Adipocyte (in vitro differentiated cells): ENCODE data around the gene MORN2.

ENCODE experiments used
- DNase-seq: peaks from one replicate; pipeline ENCODE4 v3.0.0-alpha.2; 2015; ENCODE audit warnings: low read depth
- H3K27me3 ChIP-seq: replicated peaks from 2 replicates; pipeline ENCODE4 v1.7.0; 2013; ENCODE audit warnings: mild to moderate bottlenecking, low read length, moderate library complexity; ENCODE audit not compliant: control insufficient read depth, insufficient read depth
- H3K36me3 ChIP-seq: 2 replicates; pipeline ENCODE4 v1.7.0; 2013; ENCODE audit warnings: low read length, mild to moderate bottlenecking, moderate library complexity; ENCODE audit not compliant: control insufficient read depth, insufficient read depth, severe bottlenecking
- H3K4me1 ChIP-seq: 2 replicates; pipeline ENCODE4 v1.7.0; 2013; ENCODE audit warnings: mild to moderate bottlenecking, low read length, moderate library complexity; ENCODE audit not compliant: control insufficient read depth, insufficient read depth
- H3K4me3 ChIP-seq: 2 replicates; pipeline ENCODE4 v1.7.0; 2013; ENCODE audit warnings: mild to moderate bottlenecking, low read length, moderate library complexity
- H3K9ac ChIP-seq: 2 replicates; pipeline ENCODE4 v1.7.0; 2013; ENCODE audit warnings: mild to moderate bottlenecking, low read length, moderate library complexity
- H3K9me3 ChIP-seq: 2 replicates; pipeline ENCODE4 v1.7.0; 2013; ENCODE audit warnings: mild to moderate bottlenecking, low read length, moderate library complexity; ENCODE audit not compliant: control insufficient read depth

The MORN2 gene

DNA sequence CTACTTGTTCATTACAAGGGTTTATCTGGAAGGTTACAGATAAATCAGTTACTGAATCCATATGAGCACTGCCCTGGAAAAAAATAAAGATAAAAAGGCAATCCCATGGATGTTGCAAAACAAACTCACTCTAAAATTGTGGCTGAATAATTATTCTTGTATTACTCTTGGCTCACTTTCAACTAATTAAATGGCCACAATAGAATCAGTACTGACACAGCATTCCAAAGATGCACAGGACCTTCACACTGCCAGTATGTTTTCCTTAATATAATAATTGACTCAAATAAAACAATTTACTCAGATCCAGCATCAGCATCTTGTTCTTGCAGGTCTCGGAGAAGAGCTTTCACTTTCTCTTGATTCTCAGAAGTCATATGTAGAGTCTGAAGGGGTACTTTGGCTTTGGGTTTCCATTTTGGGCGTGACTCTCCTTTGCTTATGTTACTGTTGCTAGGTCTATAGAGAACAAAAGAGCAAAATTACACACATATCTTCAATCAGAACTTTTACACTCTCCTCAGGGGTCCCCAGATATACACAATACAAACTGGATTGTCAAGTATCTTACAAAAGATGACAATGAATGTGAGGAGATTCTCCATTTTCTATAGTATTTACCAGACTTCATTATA, 12.6 kb upstream of the MORN2 start:
- no peak overlapping the region for H3K4me3 ChIP-seq
- no peak for DNase-seq
- no peak overlapping the region for H3K9ac ChIP-seq
- H3K27me3 ChIP-seq: no peaks in the 10 kb centered on the region
- no peaks in the 10 kb centered on the region for H3K4me1 ChIP-seq
- no peaks in the 10 kb centered on the region for H3K9me3 ChIP-seq
- peaks cover 43% of the 10 kb centered on the region for H3K36me3 ChIP-seq

DNA sequence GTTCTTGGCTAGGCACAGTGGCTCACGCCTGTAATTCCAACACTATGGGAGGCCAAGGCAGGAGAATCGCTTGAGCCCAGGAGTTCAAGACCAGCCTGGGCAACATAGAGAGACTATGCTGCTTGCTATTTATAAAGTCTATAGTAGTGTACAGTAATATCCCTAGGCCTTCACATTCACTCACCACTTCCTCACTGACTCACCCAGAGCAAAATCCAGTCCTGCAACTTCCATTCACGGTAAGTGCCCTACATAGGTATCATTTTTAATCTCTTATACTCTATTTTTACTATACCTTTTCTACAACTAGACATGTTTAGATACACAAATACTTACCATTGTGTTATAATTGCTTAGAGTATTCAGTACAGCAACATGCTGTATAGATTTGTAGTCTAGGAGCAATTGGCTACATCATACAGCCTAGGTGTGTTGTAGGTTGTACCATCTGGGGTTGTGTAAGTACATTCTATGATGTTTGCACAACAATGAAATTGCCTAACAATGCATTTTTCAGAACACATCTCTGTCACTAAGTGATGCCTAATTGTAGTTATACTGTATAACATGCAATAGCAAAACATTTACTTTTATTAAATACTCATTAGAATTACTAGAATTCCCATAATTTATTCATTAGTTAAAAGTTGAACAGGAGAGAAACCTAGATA, 8.9 kb upstream of the MORN2 start:
- no peak overlapping the region for H3K4me3 ChIP-seq
- no peak for DNase-seq

GRCh38 chr2:38871432-38871831, 4.3 kb upstream of the MORN2 start:
- DNase-seq: no peak
- Histone ChIP-seq H3K4me3 (no peak overlapping the region), H3K4me1 (peaks cover 10% of the 10 kb centered on the region), H3K9ac (no peak overlapping the region), H3K27me3 (no peaks in the 10 kb centered on the region), H3K36me3 (no peaks in the 10 kb centered on the region), H3K9me3 (no peaks in the 10 kb centered on the region)

More for the DNA sequence above, 8.9 kb upstream of the MORN2 start:
- Histone ChIP-seq H3K9ac (no peak overlapping the region), H3K9me3 (no peaks in the 10 kb centered on the region), H3K36me3 (peaks cover 13% of the 10 kb centered on the region), H3K4me1 (no peaks in the 10 kb centered on the region), H3K27me3 (no peaks in the 10 kb centered on the region)

- DNase-seq: no peak
- no peaks in the 10 kb centered on the region for H3K27me3 ChIP-seq
- H3K4me3 ChIP-seq: no peak overlapping the region
- peaks cover 14% of the 10 kb centered on the region for H3K4me1 ChIP-seq
- H3K36me3 ChIP-seq: no peaks in the 10 kb centered on the region
- H3K9ac ChIP-seq: no peak overlapping the region
- H3K9me3 ChIP-seq: no peaks in the 10 kb centered on the region
Measured at GRCh38 chr2:38873763-38874162, 2.0 kb upstream of the MORN2 start.

DNA sequence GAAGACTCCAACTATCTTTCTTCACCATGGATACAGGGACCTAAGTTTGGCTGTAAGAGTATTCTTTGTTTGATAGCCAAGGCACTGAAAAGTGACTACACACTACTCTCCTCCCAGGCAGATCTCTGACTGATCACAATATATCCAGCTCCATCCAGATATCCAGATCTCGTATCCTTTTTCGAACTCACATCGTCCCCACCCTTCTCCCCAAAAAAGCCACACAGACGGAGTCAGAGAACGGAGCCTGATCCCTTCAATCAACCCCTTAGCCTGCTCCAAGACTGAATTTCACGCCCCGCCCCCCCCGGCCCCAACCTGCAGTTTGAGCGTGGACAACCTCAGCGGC, 575 bp upstream of the MORN2 start:
- no peak for DNase-seq
- peak overlapping the region; percentile 100 for H3K4me3 ChIP-seq
- peaks cover 14% of the 10 kb centered on the region for H3K4me1 ChIP-seq
- H3K9me3 ChIP-seq: no peaks in the 10 kb centered on the region
- no peaks in the 10 kb centered on the region for H3K27me3 ChIP-seq
- peaks cover under 1% of the 10 kb centered on the region for H3K36me3 ChIP-seq
- H3K9ac ChIP-seq: peak overlapping the region; percentile 90

DNA sequence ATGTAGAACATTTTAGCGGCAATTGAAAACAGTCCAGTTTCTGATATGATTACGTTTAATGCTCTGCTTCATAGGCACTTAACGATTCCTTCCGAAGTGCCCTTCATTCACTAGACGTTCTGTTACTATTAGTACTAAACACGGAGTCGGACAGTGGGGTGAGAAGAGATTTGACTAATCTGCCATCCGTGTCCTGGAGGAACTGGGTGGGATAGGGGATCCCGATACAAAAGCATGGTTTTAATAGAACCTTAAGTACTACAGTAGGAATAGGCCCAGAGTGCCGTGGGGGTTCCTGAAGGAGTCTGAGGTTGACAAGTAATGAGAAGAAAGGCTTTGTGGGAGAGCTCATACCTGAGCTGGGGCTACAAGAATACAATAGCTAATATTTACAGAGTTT, 631 bp downstream of the MORN2 start:
- H3K9me3 ChIP-seq: no peaks in the 10 kb centered on the region
- DNase-seq: no peak

GRCh38 chr2:38886063-38886462, 10.3 kb downstream of the MORN2 start:
- H3K9ac ChIP-seq: no peak overlapping the region

More for the DNA sequence above, 631 bp downstream of the MORN2 start:
- H3K27me3 ChIP-seq: no peaks in the 10 kb centered on the region
- H3K9ac ChIP-seq: peak overlapping the region; percentile 90
- H3K4me1 ChIP-seq: peaks cover 14% of the 10 kb centered on the region
- peak overlapping the region; percentile 100 for H3K4me3 ChIP-seq
- H3K36me3 ChIP-seq: peaks cover 12% of the 10 kb centered on the region

GRCh38 chr2:38887347-38887746, 11.6 kb downstream of the MORN2 start:
- no peak overlapping the region for H3K9ac ChIP-seq
- no peak overlapping the region for H3K4me3 ChIP-seq
- H3K9me3 ChIP-seq: no peaks in the 10 kb centered on the region
- no peaks in the 10 kb centered on the region for H3K4me1 ChIP-seq
- no peak for DNase-seq
- H3K27me3 ChIP-seq: no peaks in the 10 kb centered on the region
- peaks cover 7% of the 10 kb centered on the region for H3K36me3 ChIP-seq

More at GRCh38 chr2:38886063-38886462, 10.3 kb downstream of the MORN2 start:
- Histone ChIP-seq H3K4me3 (no peak overlapping the region), H3K27me3 (no peaks in the 10 kb centered on the region), H3K36me3 (peaks cover 11% of the 10 kb centered on the region), H3K4me1 (no peaks in the 10 kb centered on the region), H3K9me3 (no peaks in the 10 kb centered on the region)
- no peak for DNase-seq

- no peak for DNase-seq
- peaks cover under 1% of the 10 kb centered on the region for H3K36me3 ChIP-seq
- no peaks in the 10 kb centered on the region for H3K9me3 ChIP-seq
Measured at GRCh38 chr2:38887902-38888554, 12.3 kb downstream of the MORN2 start.

DNA sequence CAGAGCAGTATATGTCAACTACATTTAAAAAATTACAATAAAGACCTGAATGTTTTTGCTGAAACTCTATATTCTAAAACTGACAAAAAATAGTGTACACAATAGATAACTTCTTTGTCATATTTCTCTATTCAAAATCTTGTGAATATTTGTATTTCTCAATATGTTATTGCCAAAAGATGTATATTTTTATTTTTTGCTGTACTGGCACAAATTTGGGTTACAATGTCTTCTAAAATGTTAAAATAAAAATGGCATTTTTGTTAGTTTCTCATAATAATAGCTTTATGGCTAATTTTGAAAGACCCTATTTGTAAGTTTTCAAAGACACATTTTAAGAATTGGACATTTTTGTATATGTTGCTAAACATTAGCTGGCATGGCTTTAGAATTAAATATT, 13.3 kb downstream of the MORN2 start:
- no peaks in the 10 kb centered on the region for H3K9me3 ChIP-seq
- H3K9ac ChIP-seq: no peak overlapping the region
- no peaks in the 10 kb centered on the region for H3K4me1 ChIP-seq
- no peak overlapping the region for H3K4me3 ChIP-seq
- DNase-seq: no peak
- no peaks in the 10 kb centered on the region for H3K36me3 ChIP-seq
- no peaks in the 10 kb centered on the region for H3K27me3 ChIP-seq

More at GRCh38 chr2:38887902-38888554, 12.3 kb downstream of the MORN2 start:
- Histone ChIP-seq H3K4me3 (no peak overlapping the region), H3K27me3 (no peaks in the 10 kb centered on the region), H3K9ac (no peak overlapping the region), H3K4me1 (no peaks in the 10 kb centered on the region)

DNA sequence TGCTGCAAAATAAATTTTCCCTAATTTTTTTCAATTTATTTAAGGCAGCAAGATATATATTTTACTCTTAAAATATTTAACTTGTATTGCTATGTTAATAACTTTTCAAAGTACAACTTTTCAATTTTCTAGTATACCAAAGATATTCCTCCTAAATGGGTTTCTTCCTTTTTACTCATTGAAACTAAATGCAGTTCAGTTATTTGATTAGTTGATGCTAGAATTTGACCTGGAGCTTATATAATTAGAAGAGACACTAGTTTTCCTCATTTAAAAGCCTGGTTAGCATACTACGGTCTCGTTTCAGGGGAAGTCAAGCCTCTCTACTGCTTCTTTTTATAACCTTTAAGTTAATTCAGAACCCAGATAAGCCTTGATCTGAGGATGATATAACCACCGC, 13.8 kb downstream of the MORN2 start, which contains the start of gene ARHGEF33:
Gene ARHGEF33, plus strand, starts transcription at position 301 of the 400 bp plus-strand sequence. CDS start 29,573 bp downstream, outside the sequence.
- H3K4me1 ChIP-seq: no peaks in the 10 kb centered on the region
- no peaks in the 10 kb centered on the region for H3K36me3 ChIP-seq
- no peak within 1 kb of the TSS for H3K9ac ChIP-seq
- no peaks in the 10 kb centered on the region for H3K27me3 ChIP-seq
- no peak for DNase-seq
- H3K4me3 ChIP-seq: no peak within 1 kb of the TSS
- no peaks in the 10 kb centered on the region for H3K9me3 ChIP-seq
